ENCODE data around the gene PABPN1. TPM values are rescaled to one million over a fixed set of nuclear protein-coding genes. Genes with fewer than 3 reads are reported as not detected.

PABPN1 gene
- total and polyA plus RNA-seq, 9 of the 15 experiments (the other 6 are each of a cell fraction or from before 2014, with no cell fraction given), result 32.6 to 388 (median 178) TPM

GRCh38 chr14:23306412-23307145 is 14.7 kb upstream of the PABPN1 start, which contains the start of gene BCL2L2 (continued):
- TF ChIP-seq HOMEZ (CRISPR knock-in tag; IDR thresholded peaks at IDR 0.05) (no peak), ZNF584 (CRISPR knock-in tag; IDR thresholded peaks at IDR 0.05; ENCODE audit: low read depth) (no peak), GATAD2B (IDR thresholded peaks at IDR 0.05; ENCODE audit: borderline replicate concordance) (no peak), HDAC1 (IDR thresholded peaks at IDR 0.05) (peak in 1 of 2 experiments; percentile 87; a peak in 2 of 4 replicates), ZNF431 (CRISPR knock-in tag; IDR thresholded peaks at IDR 0.05) (no peak), ZNF3 (CRISPR knock-in tag; IDR thresholded peaks at IDR 0.05) (0 out of 2 replicates have a peak, but pooled peaks have one; percentile 34), TCF7 (IDR thresholded peaks at IDR 0.05; ENCODE audit: borderline replicate concordance) (0 out of 2 replicates have a peak, but pooled peaks have one; percentile 52), ZBTB1 (CRISPR knock-in tag; IDR thresholded peaks at IDR 0.05; ENCODE audit: borderline replicate concordance, low read depth) (no peak), PHF21A (IDR thresholded peaks at IDR 0.05; ENCODE audit: borderline replicate concordance, low read depth) (peak; percentile 25; the same call in 1 of the 2 replicates), XRCC3 (IDR thresholded peaks at IDR 0.05) (no peak), TAF1 (IDR thresholded peaks at IDR 0.05; ENCODE audit: control insufficient read depth, extremely low read depth, insufficient read depth, low read length, severe bottlenecking) (peak; percentile 71), U2AF1 (optimal IDR thresholded peaks at IDR 0.05; ENCODE audit: low read depth, low read length) (no peak), KAT2B (IDR thresholded peaks at IDR 0.05; ENCODE audit: low read depth, low read length) (no peak), ZKSCAN8 (CRISPR knock-in tag; IDR thresholded peaks at IDR 0.05) (no peak), MEF2A (IDR thresholded peaks at IDR 0.05; ENCODE audit: control insufficient read depth, low read depth, low read length) (no peak)
- TF ChIP-seq, protein P1, sequence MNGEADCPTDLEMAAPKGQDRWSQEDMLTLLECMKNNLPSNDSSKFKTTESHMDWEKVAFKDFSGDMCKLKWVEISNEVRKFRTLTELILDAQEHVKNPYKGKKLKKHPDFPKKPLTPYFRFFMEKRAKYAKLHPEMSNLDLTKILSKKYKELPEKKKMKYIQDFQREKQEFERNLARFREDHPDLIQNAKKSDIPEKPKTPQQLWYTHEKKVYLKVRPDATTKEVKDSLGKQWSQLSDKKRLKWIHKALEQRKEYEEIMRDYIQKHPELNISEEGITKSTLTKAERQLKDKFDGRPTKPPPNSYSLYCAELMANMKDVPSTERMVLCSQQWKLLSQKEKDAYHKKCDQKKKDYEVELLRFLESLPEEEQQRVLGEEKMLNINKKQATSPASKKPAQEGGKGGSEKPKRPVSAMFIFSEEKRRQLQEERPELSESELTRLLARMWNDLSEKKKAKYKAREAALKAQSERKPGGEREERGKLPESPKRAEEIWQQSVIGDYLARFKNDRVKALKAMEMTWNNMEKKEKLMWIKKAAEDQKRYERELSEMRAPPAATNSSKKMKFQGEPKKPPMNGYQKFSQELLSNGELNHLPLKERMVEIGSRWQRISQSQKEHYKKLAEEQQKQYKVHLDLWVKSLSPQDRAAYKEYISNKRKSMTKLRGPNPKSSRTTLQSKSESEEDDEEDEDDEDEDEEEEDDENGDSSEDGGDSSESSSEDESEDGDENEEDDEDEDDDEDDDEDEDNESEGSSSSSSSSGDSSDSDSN (IDR thresholded peaks at IDR 0.05; ENCODE audit: borderline replicate concordance in 1 of 2, low read depth in 2 of 2, low read length in 2 of 2), result peak; percentile 38 to 61; a peak in 1 of 4 replicates
- TF ChIP-seq, protein P2, sequence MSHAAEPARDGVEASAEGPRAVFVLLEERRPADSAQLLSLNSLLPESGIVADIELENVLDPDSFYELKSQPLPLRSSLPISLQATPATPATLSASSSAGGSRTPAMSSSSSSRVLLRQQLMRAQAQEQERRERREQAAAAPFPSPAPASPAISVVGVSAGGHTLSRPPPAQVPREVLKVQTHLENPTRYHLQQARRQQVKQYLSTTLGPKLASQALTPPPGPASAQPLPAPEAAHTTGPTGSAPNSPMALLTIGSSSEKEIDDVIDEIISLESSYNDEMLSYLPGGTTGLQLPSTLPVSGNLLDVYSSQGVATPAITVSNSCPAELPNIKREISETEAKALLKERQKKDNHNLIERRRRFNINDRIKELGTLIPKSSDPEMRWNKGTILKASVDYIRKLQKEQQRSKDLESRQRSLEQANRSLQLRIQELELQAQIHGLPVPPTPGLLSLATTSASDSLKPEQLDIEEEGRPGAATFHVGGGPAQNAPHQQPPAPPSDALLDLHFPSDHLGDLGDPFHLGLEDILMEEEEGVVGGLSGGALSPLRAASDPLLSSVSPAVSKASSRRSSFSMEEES (CRISPR knock-in tag; IDR thresholded peaks at IDR 0.05), result no peak
- TF ChIP-seq, protein P3, sequence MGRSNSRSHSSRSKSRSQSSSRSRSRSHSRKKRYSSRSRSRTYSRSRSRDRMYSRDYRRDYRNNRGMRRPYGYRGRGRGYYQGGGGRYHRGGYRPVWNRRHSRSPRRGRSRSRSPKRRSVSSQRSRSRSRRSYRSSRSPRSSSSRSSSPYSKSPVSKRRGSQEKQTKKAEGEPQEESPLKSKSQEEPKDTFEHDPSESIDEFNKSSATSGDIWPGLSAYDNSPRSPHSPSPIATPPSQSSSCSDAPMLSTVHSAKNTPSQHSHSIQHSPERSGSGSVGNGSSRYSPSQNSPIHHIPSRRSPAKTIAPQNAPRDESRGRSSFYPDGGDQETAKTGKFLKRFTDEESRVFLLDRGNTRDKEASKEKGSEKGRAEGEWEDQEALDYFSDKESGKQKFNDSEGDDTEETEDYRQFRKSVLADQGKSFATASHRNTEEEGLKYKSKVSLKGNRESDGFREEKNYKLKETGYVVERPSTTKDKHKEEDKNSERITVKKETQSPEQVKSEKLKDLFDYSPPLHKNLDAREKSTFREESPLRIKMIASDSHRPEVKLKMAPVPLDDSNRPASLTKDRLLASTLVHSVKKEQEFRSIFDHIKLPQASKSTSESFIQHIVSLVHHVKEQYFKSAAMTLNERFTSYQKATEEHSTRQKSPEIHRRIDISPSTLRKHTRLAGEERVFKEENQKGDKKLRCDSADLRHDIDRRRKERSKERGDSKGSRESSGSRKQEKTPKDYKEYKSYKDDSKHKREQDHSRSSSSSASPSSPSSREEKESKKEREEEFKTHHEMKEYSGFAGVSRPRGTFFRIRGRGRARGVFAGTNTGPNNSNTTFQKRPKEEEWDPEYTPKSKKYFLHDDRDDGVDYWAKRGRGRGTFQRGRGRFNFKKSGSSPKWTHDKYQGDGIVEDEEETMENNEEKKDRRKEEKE (IDR thresholded peaks at IDR 0.05; ENCODE audit: borderline replicate concordance in 1 of 2, control insufficient read depth in 1 of 2, low read depth in 2 of 2, low read length in 1 of 2), result no peak

Data from K562 (cell line).